Pancreas (tissue), 10 donors: ENCODE data around the gene PTH2. TPM values are rescaled to one million over a fixed set of nuclear protein-coding genes. Genes with fewer than 3 reads are reported as not detected.
A peak's percentile ranks its signal among the peaks of the same experiment; 100 is the strongest.

ENCODE experiments used
- ATAC-seq, 4 donors: fragments of 200-7000 bp; cut with Tn5 transposase; one replicate each; pipeline versions ENCODE4 v1.8.0 to v1.9.1; 2020; ENCODE audit warnings: mild to moderate bottlenecking in 4 of 4, moderate library complexity in 4 of 4
- DNase-seq, 6 donors: peaks; one replicate each; pipeline ENCODE4 v3.0.0-alpha.2; 2020
- FAIRE-seq: peaks from 2 replicates; lab custom pipeline; 2012; peaks lifted over from hg19 to GRCh38; lab: Jason Lieb, UNC
- H3K27ac ChIP-seq, 4 donors: fragments of 200-600 bp; sonication (generic); 1 replicate in 3 of 4; 2 replicates in 1 of 4; pipeline versions ENCODE4 v1.5.0 to v1.8.0; 2020
- H3K27me3 ChIP-seq, 4 donors: fragments of 200-600 bp; one replicate each; pipeline ENCODE4 v1.8.0; 2021
- H3K36me3 ChIP-seq, 3 donors: fragments of 200-600 bp; sonication (generic) in 1 of 3; one replicate each; pipeline versions ENCODE4 v1.5.0 to v1.8.0; 2020 to 2021
- H3K4me1 ChIP-seq, 3 donors: fragments of 200-600 bp; one replicate each; pipeline ENCODE4 v1.8.0; 2021
- H3K4me3 ChIP-seq, 4 donors: fragments of 200-600 bp; sonication (generic) in 2 of 4; one replicate each; pipeline versions ENCODE4 v1.5.0 to v1.8.0; 2020 to 2021
- H3K9me3 ChIP-seq, 4 donors: fragments of 200-600 bp; one replicate each; pipeline ENCODE4 v1.8.0; 2021
- WGBS, 2 donors: extraction: QIAGEN DNeasy Blood & Tissue Kit; methylation state at CpG; one replicate each; pipeline ENCODE4 v1.1.7; 2013; 5-methylcytosine and 5-hydroxymethylcytosine counted together
- intact Hi-C, 3 donors: fragments of 100-400 bp; cut with DNase I; formaldehyde crosslinking; loops; one replicate each; pipeline versions ENCODE4 v1.11.1 to v1.14.2; 2022
- polyA plus RNA-seq, 2 donors: library from polyadenylated mRNA; stranded (reverse); fragments of 200-250 nt; gene quantifications; one replicate each; pipeline ENCODE4 v1.2.3, GENCODE V29; 2013
- total RNA-seq, 6 donors: library from RNA; stranded (reverse); fragmentation: NEBNext Ultra II Directional in 4 of 6; extraction: Animal tissue kit (Norgen Biotek cat#: 25700) in 4 of 6; gene quantifications; one replicate each; pipeline versions ENCODE4 v1.2.1 to v1.2.4, GENCODE V29; 2021 to 2023
- TF ChIP-seq, protein P1 (sequence below), 4 donors: fragments of 200-600 bp; sonication (generic) in 3 of 4; IDR thresholded peaks; one replicate each; pipeline versions ENCODE4 v1.5.0 to v1.8.0; 2021; ENCODE audit warnings: antibody characterized with exemption in 4 of 4
- donor health status: healthy with polysubstance abuse.
- donor health status: DM: no; HTN: no; CAD: no; lungs with moderate emphysema.
- donor health status: DM: no; HTN: no; CAD: no.
- donor health status: control.
- donor health status: control.
- donor health status: Bipolar disorder and iron deficiency.
- donor health status: DM: yes; HTN: yes; CAD: no.
- donor health status: DM: no; HTN: no; CAD: no.
- donor health status: DM: no; HTN: no; CAD: no.
- donor health status: DM: yes; HTN: yes; CAD: no.

Gene PTH2
- total and polyA plus RNA-seq, 8 donors, result not detected

DNA sequence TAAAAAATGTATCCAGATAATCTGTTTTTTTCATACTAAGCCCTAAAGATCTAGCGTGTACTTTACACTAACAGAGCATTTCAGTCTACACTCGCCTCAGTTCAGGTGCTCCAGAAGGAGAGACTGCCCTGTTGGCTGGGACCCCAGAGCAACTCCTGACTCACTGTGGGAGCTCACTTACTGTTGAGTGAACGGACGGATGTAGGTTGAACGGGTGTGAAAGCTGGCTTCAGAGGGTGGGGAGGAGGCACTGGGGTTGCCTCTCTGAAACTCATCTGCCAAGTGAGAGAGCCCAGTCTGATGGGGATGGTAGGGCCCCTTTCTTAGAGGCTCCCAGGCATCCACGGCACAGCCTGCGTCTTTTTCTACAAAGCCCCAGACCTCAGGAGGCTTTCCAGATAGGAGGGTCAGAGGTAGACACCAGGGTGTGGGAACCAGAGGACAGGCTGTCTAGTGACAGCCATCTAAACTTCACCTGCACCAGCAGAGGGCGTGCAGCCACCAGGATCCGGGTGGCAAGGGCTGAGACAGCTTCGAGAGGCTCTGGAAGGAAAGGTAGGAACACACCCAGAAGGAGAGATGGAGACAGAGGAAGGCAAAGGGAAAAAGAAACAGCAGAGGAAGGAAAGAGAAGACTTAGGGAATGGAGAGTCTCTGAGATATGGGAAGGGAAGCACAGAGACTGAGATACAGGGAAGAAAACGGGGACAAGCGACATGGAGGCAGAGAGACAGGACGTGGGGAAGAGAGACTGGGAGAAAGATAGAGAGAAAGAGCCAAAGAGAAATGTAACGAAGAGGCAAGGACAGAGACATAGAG is 31.5 kb downstream of the PTH2 start:
- intact Hi-C loops, result loop anchor here in 1 of 3 donors (10.0 kb wide), 1 partner anchor 53 kb away; the partner anchor contains the start of gene SLC17A7
- ATAC-seq, result peak; percentile 62 to 89 (median 76)

DNA sequence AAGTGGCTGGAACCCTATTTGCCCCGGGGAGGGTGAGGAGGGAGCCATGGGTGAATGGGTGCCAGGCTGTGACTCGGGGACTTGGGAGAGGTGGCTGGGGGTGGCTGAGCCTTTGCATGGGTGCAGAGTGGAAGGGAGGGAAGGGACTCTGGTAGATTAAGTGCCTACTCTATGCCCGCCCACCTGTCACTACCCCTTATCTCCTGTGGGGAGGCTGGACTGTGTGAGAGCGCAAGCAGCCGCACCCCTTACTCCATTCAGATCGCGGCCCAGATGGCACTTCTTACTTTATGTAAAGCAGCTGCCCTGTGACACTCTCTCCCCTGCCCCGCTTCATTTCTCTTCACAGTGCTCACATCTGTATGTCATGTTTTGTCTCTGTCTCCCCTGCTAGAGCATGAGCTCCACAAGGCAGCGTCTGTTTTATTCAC is 32.3 kb downstream of the PTH2 start:
- Histone ChIP-seq H3K27me3 (no peaks in the 10 kb centered on the region), H3K4me3 (peak overlapping the region in 2 of 4 donors; percentile 31 to 32), H3K36me3 (no peaks in the 10 kb centered on the region), H3K9me3 (no peaks in the 10 kb centered on the region), H3K27ac (peak overlapping the region; percentile 65 to 85 (median 76)), H3K4me1 (peaks cover 3 to 5% (median 5%) of the 10 kb centered on the region in 3 donors)
- WGBS, 2 donors, result 16% methylated on average over 9 of the region's 9 CpGs
- TF ChIP-seq, protein P1, sequence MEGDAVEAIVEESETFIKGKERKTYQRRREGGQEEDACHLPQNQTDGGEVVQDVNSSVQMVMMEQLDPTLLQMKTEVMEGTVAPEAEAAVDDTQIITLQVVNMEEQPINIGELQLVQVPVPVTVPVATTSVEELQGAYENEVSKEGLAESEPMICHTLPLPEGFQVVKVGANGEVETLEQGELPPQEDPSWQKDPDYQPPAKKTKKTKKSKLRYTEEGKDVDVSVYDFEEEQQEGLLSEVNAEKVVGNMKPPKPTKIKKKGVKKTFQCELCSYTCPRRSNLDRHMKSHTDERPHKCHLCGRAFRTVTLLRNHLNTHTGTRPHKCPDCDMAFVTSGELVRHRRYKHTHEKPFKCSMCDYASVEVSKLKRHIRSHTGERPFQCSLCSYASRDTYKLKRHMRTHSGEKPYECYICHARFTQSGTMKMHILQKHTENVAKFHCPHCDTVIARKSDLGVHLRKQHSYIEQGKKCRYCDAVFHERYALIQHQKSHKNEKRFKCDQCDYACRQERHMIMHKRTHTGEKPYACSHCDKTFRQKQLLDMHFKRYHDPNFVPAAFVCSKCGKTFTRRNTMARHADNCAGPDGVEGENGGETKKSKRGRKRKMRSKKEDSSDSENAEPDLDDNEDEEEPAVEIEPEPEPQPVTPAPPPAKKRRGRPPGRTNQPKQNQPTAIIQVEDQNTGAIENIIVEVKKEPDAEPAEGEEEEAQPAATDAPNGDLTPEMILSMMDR (IDR thresholded peaks at IDR 0.05), result no peak
- FAIRE-seq, result no peak
- peak in 2 of 6 donors; percentile 74 to 84 for DNase-seq
- peak; percentile 83 to 88 (median 84) for ATAC-seq
- intact Hi-C loops, result loop anchor here in 1 of 3 donors (10.0 kb wide), 1 partner anchor 54 kb away; the partner anchor contains the start of gene SLC17A7

More for the DNA sequence above, 31.5 kb downstream of the PTH2 start:
- H3K9me3 ChIP-seq, result no peaks in the 10 kb centered on the region
- H3K27me3 ChIP-seq, result no peaks in the 10 kb centered on the region
- 15 to 19% methylated on average over 14 of the region's 14 CpGs for WGBS, 2 donors
- peak overlapping the region in 1 of 4 donors; percentile 32 for H3K4me3 ChIP-seq
- FAIRE-seq, result no peak
- no peaks in the 10 kb centered on the region for H3K36me3 ChIP-seq
- peaks cover 3 to 5% (median 5%) of the 10 kb centered on the region in 3 donors for H3K4me1 ChIP-seq
- DNase-seq, result peak; percentile 73 to 92 (median 82)
- peak overlapping the region; percentile 65 to 85 (median 76) for H3K27ac ChIP-seq
- TF ChIP-seq, protein P1 (IDR thresholded peaks at IDR 0.05), result peak; percentile 61 to 76 (median 74)

DNA sequence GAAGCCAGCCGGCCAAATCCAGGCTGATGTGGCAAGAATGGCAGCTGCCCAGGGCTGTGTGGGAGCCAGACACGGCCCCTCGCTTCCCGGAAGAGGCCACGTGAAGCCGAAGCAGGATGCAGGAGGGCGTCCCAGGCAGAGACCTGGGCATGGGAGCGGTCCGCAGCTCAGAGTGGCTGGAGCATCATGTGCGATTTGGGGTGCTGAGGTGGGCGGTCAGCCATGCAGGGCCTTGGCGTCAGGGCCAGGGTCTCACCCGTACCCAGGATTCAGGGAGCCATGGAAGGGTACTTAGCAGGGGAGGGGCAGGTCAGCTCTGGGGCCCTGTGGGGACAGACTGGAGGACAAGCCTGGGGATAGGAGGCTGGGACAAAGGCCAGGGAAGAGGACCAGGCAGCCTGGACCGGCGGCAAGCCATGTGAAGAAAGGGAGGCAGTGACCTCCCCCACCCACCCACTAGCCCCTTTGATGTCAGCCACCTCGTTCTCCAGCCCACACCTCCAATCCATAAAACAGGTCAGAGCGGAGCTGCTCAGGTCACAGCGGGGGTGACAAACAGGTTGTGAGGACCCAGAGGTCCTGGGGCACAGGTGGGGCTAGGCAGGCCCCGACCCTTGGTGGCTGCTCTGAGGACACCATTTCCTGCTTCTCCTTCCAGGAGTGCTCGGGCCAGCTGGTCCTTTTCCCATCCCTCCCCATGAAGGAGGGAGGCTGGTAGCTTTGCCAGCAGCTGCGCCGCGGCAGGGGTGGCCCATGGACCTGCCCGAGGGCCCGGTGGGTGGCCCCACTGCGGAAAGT is 32.9 kb downstream of the PTH2 start:
- ATAC-seq (peak; percentile 75 to 84 (median 80)), DNase-seq (peak; percentile 77 to 94 (median 90)), FAIRE-seq (no peak)
- peak overlapping the region in 2 of 4 donors; percentile 31 to 32 for H3K4me3 ChIP-seq
- WGBS, 2 donors, result 46 to 47% methylated on average over 26 of the region's 26 CpGs
- peaks cover 3 to 5% (median 5%) of the 10 kb centered on the region in 3 donors for H3K4me1 ChIP-seq
- peak overlapping the region; percentile 65 to 85 (median 76) for H3K27ac ChIP-seq
- H3K9me3 ChIP-seq, result no peaks in the 10 kb centered on the region
- no peaks in the 10 kb centered on the region for H3K36me3 ChIP-seq
- TF ChIP-seq, protein P1 (IDR thresholded peaks at IDR 0.05), result no peak
- no peaks in the 10 kb centered on the region for H3K27me3 ChIP-seq
- intact Hi-C loops, result loop anchor here in 1 of 3 donors (10.0 kb wide), 1 partner anchor 54 kb away; the partner anchor contains the start of gene SLC17A7

DNA sequence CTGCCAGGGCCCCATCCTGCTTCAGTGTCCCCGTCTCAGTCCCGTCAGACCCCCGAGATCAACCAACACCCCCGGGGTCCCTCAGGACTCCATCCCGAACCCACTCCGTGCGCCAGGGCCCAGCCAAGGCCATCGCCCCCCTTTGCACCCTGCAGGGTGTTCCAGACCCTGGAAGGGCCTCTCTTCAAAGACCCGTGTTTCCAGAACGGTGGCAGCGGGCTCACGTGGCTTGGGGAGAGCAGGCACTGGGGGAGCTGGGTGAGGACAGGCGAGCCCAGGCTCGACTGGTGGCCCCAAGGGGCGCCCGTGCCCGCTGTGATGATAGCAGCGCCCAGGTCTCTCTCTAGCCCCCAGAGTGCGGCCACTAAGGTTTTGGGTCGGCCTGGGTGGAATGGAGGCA is 33.8 kb downstream of the PTH2 start:
- no peak overlapping the region for H3K4me3 ChIP-seq
- no peak for FAIRE-seq
- TF ChIP-seq, protein P1 (IDR thresholded peaks at IDR 0.05), result no peak
- H3K27ac ChIP-seq, result peak overlapping the region in 1 of 4 donors; percentile 80
- no peak for ATAC-seq
- intact Hi-C loops, result no loop called here
- 89 to 97% methylated on average over 20 of the region's 20 CpGs for WGBS, 2 donors
- H3K9me3 ChIP-seq, result no peaks in the 10 kb centered on the region
- peaks cover 3 to 5% (median 5%) of the 10 kb centered on the region in 3 donors for H3K4me1 ChIP-seq
- H3K36me3 ChIP-seq, result no peaks in the 10 kb centered on the region
- DNase-seq, result peak in 2 of 6 donors; percentile 28 to 47
- H3K27me3 ChIP-seq, result no peaks in the 10 kb centered on the region
